GM19328 (cell line): ENCODE data around the gene PDZRN4.
"Not testable (repeated sequence)": the region's sequence is repeated elsewhere in the genome, so short reads cannot be mapped to it uniquely, and the experiment has no call there.

Experiments used
- ATAC-seq: cut with Tn5 transposase; IDR thresholded peaks from one replicate; pipeline ENCODE4 v1.9.1; 2021; ENCODE audit warnings: mild to moderate bottlenecking, moderate library complexity; ENCODE audit not compliant: unreplicated experiment

Gene PDZRN4

GRCh38 chr12:41277946-41278267 is 89.8 kb downstream of the PDZRN4 start:
- ATAC-seq: no peak

- not testable (repeated sequence) for ATAC-seq
Measured at GRCh38 chr12:41280341-41281095, 92.4 kb downstream of the PDZRN4 start.

DNA sequence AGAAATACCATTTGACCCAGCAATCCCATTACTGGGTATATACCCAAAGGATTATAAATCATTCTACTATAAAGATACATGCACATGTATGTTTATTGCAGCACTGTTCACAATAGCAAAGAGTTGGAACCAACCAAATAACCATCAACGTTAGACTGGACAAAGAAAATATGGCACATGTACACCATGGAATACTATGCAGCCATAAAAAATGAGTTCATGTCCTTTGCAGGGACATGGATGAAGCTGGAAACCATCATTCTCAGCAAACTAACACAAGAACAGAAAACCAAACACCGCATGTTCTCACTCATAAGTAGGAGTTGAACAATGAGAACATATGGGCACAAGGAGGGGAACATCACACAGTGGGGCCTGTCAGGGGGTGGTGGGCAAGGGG is 97.3 kb downstream of the PDZRN4 start:
- ATAC-seq: not testable (repeated sequence)

DNA sequence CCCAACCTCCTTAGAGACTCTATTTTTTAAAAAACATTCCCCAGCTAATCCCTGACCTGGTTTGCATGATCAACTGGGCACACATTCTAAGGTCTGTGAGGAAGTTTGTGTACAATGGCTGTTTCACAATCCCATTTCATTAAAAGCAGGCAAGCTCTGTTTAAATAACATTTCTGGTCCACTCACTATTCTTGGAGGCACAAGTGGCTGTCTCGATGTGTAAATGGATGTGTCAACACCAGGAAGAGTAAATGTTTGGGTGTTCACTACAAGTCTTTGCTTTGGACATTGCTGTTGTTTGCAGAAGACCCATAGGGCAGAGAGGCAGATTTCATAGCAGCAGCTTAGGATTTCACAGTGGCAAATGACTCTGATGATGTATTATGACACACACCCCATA is 98.3 kb downstream of the PDZRN4 start:
- no peak for ATAC-seq

GRCh38 chr12:41287500-41288141 is 99.5 kb downstream of the PDZRN4 start:
- no peak for ATAC-seq

- no peak for ATAC-seq
Measured at GRCh38 chr12:41288142-41288811, 100.2 kb downstream of the PDZRN4 start.

GRCh38 chr12:41289501-41289900 is 101.4 kb downstream of the PDZRN4 start:
- ATAC-seq: no peak

- ATAC-seq: no peak
Measured at GRCh38 chr12:41293011-41293410, 104.9 kb downstream of the PDZRN4 start.

DNA sequence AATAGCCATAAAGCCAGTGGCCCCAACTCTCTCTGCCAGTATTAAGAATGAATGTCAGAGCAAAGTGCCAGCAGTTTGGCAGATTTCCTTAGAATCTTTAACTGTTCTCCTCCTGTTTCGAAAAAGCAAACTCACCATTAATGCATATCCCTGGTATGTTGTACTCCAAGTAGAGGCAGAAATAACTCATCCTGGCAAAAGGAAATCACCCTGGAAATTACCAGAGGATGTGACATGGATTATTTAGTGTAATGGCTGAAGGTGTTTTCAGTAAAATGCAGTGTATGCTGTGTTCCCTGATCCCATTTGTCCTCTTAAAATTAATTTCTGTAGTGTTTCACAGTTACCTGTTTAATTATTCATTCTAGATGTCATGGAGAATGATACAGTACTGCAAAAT is 105.3 kb downstream of the PDZRN4 start:
- no peak for ATAC-seq

DNA sequence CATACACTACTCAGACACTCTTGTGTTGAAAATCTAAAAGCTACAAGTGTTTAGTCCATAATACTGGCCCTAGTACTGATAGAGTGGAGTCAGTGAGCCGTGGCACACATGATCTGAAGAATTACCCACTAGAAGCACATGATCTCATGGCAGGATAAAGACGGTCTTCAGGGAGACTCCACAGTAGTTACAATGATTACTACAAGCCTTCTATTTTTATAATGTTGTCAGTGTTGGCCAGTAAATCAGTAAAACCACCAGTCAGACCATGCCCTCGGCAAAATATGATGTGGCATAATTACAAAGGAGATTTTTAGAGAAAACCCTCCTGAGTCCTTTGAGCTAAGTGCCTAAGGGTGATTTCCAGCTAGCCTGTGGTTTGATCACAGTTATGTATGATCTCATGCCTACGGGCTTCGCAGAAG is 114.9 kb downstream of the PDZRN4 start:
- no peak for ATAC-seq

DNA sequence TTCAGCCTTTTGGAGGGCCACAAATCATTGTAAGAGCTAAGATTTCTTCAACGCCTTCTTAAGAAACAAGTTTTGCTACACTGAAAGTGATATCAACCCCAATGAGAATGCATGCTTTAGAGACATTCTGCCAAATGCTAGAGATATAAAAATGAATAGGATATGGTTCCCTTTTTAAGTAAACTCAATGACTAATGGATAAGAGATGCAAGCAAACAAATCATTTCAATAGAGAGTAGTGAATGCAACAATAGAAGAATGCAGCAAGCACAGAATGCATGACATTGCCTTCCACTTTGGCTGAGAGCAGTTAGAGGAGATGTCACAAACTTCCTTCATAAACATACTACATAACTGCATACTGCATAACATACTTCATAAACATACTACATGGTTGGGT is 116.4 kb downstream of the PDZRN4 start:
- no peak for ATAC-seq

GRCh38 chr12:41310367-41310766 is 122.2 kb downstream of the PDZRN4 start:
- ATAC-seq: no peak

DNA sequence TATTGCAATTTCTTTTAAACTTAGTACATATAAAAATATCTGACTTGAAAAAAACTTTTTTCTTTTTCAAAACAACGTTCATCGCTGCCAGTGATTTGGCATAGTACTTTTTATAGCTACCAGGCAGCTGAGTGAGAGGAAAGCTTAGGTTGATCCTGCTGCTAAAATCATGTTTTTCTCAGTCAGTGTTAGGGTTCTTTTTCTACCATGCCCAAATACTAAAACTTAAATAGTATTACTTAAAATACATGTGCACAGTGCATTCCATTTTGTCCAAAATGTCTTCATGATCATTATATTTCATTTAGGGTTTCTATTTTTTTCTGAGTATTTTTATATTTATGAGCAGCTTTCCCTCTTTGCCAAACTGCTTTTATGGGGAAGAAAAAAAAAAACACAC is 123.8 kb downstream of the PDZRN4 start:
- no peak for ATAC-seq

DNA sequence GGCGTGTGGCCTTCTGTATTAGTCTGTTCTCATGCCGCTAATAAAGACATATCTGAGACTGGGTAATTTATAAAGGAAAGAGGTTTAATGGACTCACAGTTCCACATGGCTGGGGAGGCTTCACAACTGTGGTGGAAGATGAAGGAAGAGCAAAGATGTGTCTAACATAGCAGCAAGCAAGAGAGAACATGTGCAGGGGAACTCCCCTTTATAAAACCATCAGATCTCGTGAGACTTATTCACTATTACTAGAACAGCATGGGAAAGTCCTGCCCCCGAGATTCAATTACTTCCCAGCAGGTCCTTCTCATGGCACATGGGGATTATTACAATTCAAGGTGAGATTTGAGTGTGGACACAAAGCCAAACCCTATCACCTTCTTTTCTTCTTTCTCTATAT is 124.3 kb downstream of the PDZRN4 start:
- not testable (repeated sequence) for ATAC-seq

GRCh38 chr12:41325336-41325735 is 137.2 kb downstream of the PDZRN4 start:
- ATAC-seq: no peak

DNA sequence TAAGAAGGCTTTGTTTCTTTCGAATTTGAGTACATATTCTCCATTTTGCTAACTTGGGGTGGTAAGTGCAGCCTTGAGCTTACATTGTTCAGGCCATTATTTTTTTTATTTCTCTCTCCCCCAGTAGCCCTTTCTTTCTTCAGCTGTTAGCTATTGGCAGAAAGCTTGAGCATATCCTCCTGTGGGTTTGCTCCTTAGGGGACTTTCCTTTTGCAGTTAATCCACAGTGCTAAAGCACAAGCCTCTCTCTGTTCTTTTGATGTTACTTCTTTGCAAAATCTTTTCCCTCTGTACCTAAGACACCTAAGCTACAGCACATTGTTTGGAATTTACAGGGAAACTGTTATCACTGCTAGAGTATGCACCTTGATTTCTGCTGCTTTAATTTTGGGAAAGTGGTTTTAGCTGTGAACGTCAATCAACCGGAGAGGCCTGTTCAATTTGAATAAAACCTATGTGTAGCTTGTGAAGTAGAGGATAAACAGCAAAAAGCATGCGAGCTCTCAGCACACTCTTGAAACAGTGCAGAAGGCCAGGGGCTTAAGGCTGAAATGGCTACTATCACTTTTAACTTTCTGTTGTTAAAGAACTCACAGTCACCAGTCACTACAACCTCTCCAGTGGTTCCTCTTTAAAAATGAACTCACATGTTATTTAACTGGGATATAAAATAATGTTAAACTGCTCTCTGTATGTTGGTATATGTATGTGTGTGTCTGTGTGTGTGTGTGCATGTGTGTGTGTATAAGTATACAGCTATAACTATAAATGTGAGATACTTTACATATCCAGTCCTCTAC is 139.2 kb downstream of the PDZRN4 start:
- no peak for ATAC-seq

DNA sequence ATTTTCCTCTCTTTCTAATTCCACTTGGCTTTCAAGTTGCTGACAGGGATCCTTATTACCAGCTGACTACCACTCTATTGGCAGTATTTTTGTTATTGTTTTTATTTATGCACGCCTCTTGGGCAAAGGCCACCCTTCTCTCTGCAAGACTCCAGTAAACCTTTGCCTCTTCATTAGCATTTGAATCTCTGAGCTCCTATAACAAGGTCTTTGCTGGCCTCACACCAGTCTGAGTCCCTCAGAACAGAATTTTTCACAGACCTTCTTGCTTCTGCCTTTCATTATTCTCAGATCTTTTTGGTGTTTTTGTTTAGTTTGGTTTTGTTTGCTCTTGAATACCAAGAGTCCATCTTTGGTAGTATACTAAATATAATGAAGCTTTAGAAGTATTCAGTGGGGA is 145.9 kb downstream of the PDZRN4 start:
- ATAC-seq: no peak

DNA sequence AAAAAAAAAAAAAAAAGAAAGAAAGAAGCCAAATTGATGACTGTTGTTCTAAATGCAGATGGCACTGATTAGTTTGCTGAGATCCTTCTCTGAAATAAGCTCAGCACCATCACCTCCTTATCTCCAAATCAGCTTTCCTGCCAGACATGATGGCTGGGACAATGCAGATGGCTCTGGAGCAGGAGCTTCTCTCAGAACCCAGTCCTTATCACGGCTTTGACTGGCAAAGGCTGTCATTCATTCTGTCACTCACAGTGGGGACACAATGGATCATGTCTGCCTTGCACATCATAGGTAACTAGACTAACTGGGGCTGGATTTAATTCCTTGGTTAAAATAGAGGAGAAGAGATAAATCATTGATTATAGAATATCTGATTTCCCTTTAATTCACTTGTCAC is 146.3 kb downstream of the PDZRN4 start:
- no peak for ATAC-seq

DNA sequence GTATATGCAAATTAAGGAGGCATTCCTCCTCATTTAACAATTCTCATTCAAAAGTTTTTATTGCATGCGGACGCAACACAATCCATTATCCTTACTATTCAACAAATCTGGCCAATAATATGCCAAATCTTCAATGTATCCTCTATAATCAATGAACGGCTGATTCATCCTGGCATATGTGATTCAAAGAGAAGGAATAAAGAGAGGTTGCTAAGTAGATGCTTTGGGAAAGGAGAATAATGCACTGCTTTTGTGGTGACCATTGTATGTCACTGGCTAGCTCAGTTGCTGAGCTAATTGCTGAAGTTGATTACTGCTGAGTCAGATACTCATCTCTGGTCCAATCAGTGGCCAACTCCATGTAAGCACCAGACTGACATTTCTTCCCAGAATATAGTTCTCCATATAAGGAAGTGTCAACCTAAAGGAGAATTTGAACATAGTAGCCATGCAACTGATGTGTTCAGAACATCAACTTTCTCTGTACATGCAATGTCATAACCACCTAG is 148.0 kb downstream of the PDZRN4 start:
- no peak for ATAC-seq

GRCh38 chr12:41339784-41340183 is 151.7 kb downstream of the PDZRN4 start:
- no peak for ATAC-seq

- ATAC-seq: no peak
Measured at GRCh38 chr12:41344776-41345470, 156.8 kb downstream of the PDZRN4 start.
